NCI-H82 (cell line): Measurements from ENCODE around the gene MPPED1.

Source experiments
- DNase-seq: peaks from one replicate; lab custom pipeline; 2025; lab: John Stamatoyannopoulos, UW

The MPPED1 gene

DNA sequence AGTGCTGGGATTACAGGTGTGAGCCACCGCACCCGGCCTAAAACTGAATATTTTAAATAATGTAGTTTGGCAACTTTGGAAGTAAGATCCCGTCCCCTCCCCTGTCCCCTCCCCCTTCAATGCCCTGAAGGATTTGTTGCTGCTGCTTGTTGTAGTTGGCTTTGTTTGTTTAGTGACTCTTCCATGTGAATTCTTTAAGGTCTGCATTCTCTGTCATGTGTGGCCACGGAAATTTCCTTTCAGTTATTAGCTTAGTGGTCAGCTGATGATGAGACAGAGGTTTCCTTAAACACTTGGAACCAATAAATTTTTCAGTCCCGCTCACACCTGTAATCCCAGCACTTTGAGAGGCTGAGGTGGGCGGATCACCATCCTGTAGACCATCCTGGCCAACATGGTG lies 109.9 kb downstream of the MPPED1 start:
- DNase-seq = no peak

- no peak for DNase-seq
Observed at GRCh38 chr22:43526117-43526655, 114.4 kb downstream of the MPPED1 start.

DNA sequence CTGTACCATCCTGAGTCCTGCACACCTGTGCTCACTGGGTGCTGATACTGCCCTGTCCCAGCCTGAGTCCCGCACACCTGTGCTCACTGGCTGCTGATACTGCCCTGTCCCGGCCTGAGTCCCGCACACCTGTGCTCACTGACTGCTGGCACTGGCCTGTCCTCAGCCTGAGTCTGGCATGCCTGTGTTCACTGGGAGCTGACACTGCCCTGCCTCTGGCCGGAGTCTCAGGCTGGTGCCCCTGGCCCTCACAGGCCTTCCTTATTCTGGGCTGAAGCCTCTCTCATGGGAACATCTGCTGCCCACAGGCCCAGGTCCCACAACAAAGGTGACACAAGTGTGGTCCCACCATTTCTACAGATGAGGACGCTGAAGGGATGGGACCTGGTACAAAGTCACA lies 115.1 kb downstream of the MPPED1 start:
- no peak for DNase-seq

- no peak for DNase-seq
Observed at GRCh38 chr22:43528601-43529360, 117.0 kb downstream of the MPPED1 start.

GRCh38 chr22:43529461-43529860 lies 117.6 kb downstream of the MPPED1 start:
- DNase-seq = no peak

GRCh38 chr22:43529934-43530333 lies 118.1 kb downstream of the MPPED1 start:
- DNase-seq = no peak

- no peak for DNase-seq
Observed at GRCh38 chr22:43530349-43531201, 118.8 kb downstream of the MPPED1 start.

GRCh38 chr22:43531651-43532050 lies 119.8 kb downstream of the MPPED1 start:
- no peak for DNase-seq

DNA sequence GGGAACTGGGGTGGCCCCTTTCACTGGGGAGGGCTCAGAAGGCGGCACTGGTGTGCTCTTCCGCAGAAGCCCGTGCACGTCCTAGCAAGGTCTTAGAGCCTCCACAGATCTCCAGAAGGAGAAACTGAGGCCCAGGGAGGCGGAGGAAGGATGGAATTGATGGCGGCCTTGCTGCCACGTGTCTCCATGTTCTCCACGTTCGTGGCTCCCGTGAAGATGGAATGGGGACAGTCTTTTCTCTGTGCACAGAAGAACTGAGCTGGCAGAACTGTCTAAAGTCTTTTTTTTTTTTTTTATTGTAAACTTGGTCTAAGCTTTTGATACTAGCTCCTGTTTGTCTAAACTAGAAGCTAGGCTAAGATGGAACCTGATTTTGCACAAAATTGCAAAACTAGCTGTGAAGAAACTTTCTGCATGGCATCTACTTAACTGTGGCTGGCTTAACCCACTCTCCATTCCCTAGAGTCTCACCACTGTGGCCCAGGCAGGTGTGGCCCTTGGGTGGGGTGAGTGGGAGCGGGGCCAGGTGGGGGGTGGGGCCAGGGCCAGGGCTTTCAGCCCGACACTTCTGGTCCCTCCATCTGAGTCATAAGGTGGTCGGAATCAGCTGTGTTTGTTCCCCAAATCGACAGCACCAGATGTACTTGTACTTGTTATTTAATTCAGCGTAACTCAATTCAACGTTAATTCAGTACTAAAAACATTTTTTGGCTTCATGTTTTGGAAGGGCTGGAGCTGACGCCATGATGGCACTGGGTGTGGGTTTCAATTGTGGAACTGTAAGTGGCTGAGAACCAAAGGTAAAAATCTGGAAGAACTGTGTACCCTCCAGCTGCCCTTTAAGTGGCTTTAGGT lies 120.7 kb downstream of the MPPED1 start:
- no peak for DNase-seq

- DNase-seq = no peak
Observed at GRCh38 chr22:43533156-43533530, 121.3 kb downstream of the MPPED1 start.

DNA sequence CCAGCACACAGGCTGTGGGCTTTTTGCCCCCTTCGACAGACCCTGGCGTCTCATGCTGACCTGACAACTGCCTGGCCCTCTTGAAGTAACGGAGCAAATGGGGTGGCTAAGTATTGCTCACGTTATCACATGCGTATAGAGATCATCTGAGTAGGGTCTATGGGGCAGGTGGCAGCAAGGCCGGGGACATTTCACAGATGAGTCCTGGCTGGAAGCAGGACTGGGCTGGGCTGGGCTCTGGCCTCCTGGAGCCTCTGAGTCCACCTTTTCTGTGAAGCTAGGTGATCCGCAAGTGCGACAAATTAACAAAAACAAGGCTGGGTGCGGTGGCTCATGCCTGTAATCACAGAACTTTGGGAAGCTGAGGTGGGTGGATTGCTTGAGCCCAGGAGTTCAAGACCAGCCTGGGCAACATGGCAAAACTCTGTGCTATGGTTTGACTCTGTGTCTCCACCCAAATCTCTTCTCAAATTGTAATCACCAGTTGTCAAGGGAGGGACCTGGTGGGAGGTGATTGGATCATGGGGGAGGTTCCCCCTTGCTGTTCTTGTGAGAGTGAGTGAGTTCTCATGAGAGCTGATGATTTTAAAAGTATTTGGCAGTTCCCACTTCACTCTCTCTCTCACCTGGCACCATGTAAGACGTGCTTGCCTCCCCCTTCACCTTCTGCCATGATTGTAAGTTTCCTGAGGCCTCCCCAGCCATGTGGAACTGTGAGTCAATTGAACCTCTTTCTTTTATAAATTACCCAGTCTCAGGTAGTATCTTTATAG lies 122.0 kb downstream of the MPPED1 start:
- no peak for DNase-seq

DNA sequence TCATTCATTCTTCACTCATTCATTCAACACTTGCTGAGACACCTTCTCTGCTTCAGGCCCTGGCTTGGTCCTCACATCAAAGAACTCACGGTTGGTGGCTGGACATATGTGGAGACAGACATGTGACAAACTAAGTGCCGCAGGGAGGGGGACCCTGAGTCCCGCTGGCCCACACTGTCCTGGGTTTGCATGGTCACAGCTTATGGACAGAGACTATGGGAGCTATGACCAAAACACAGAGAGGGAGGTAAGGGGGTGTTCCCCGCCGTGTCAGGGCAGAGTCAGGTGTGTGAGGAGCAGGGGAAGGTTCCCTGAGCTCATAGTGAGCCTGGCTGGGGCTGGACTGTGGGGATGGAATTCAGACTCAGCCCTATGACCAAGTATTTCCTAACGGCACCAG lies 123.1 kb downstream of the MPPED1 start:
- DNase-seq = no peak

DNA sequence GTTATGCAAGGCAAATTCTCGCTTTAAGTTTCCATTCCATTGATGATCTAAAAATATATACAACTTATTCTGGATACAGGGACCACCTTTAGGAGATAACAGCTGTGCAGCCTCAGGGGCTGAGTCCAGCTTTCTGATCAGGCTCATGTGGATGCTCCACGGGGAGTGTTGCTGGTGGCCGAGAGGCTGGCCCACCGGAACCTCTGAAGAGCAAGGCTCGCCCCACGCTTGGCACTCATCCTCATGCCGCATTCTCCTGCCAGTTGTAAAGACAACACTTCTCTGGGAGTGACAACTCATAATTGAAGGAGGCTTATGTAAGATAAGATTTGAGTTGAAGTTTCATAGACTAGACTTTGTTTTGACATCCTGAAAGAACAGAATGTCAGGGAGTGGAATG lies 123.5 kb downstream of the MPPED1 start:
- no peak for DNase-seq

GRCh38 chr22:43535741-43536140 lies 123.9 kb downstream of the MPPED1 start:
- no peak for DNase-seq

GRCh38 chr22:43537019-43537585 lies 125.3 kb downstream of the MPPED1 start:
- DNase-seq = peak; percentile 50

DNA sequence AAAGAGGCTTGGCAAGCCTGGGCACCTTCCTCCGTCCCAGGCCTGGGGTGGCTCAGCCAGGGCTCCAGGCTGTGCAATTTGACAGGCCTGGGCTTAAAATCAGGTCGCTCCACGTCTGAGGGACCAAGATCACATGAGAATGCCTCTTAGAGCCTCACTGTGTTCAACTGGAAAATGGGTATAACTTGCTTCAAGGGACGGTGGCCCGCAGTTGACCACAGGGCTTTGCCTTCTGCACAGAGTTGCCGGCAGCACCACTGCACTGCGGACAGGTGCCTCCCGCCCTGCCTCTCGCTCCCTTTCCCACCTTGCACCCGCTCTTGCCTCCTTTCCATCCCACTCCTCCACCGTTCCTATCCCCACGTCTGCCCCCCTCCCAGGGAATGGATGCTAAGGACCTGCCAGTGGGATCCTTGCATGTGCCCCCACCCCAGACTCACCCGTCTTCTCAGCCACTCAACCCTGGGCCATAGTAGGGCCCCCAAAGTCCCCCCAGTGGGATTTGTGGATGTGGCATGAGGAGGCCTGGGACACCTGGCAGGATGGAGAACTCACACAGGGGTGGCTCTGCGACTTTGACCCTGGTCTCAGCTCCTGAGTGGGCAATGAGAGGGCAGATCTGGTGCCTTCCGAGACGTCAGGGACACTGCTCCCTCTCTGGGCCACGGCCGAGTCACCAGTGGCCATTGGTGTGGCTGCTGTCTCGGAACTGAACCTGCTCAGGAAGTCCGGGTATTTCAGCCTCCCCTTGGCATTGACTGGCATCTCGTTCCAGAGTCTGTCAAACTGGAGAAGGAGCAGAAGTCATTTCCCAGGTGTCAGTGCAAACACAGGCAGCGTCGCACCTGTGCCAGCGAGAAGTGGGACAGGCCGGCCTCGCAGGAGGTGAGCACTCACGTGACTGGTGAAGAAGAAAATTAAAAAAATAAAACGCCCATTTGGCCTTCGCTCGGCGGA lies 128.0 kb downstream of the MPPED1 start:
- no peak for DNase-seq

- peak; percentile 56 for DNase-seq
Observed at GRCh38 chr22:43540529-43540923, 128.7 kb downstream of the MPPED1 start.

GRCh38 chr22:43541022-43541421 lies 129.2 kb downstream of the MPPED1 start:
- DNase-seq = no peak

- no peak for DNase-seq
Observed at GRCh38 chr22:43541462-43542407, 129.9 kb downstream of the MPPED1 start.
